ENCODE results near the gene GNE. TPM values are rescaled to one million over a fixed set of nuclear protein-coding genes. Genes with fewer than 3 reads are reported as not detected.

The GNE gene
- total and polyA plus RNA-seq, 4 donors = 5.1 to 18.4 (median 13.7) TPM

GRCh38 chr9:36169708-36170107, 88.5 kb downstream of the GNE start:
- Histone ChIP-seq H3K4me1 (ENCODE audit: control insufficient read depth in 5 of 5, insufficient read depth in 5 of 5, low read length in 5 of 5) (no peaks in the 10 kb centered on the region), H3K9me3 (ENCODE audit: control insufficient read depth in 4 of 4, insufficient read depth in 3 of 4, low read length in 3 of 4) (no peaks in the 10 kb centered on the region), H3K4me3 (no peak overlapping the region), H3K27ac (ENCODE audit: low read depth in 1 of 2, low read length in 1 of 2) (no peak overlapping the region), H3K9ac (ENCODE audit: insufficient read depth in 1 of 2, low read length in 2 of 2) (no peak overlapping the region), H3K27me3 (ENCODE audit: control insufficient read depth in 3 of 3, insufficient read depth in 3 of 3, low read length in 2 of 3) (no peaks in the 10 kb centered on the region), H3K36me3 (ENCODE audit: control insufficient read depth in 4 of 4, insufficient read depth in 4 of 4, low read length in 4 of 4) (no peaks in the 10 kb centered on the region)
- 70 to 84% methylated on average over 17 of the region's 17 CpGs for WGBS, 2 donors
- DNase-seq = no peak
- no peak for ATAC-seq (ENCODE audit: insufficient read depth, low FRiP score)
- no peak for TF ChIP-seq CTCF (IDR thresholded peaks at IDR 0.05; ENCODE audit: control extremely low read depth, extremely low read depth)

- Histone ChIP-seq H3K9me3 (ENCODE audit: control insufficient read depth in 4 of 4, insufficient read depth in 3 of 4, low read length in 3 of 4) (no peaks in the 10 kb centered on the region), H3K27me3 (ENCODE audit: control insufficient read depth in 3 of 3, insufficient read depth in 3 of 3, low read length in 2 of 3) (no peaks in the 10 kb centered on the region), H3K4me1 (ENCODE audit: control insufficient read depth in 5 of 5, insufficient read depth in 5 of 5, low read length in 5 of 5) (no peaks in the 10 kb centered on the region), H3K36me3 (ENCODE audit: control insufficient read depth in 4 of 4, insufficient read depth in 4 of 4, low read length in 4 of 4) (no peaks in the 10 kb centered on the region), H3K27ac (ENCODE audit: low read depth in 1 of 2, low read length in 1 of 2) (no peak within 1 kb of the TSS), H3K4me3 (no peak within 1 kb of the TSS), H3K9ac (ENCODE audit: insufficient read depth in 1 of 2, low read length in 2 of 2) (no peak within 1 kb of the TSS)
- DNase-seq (no peak), ATAC-seq (ENCODE audit: insufficient read depth, low FRiP score) (no peak)
- 88 to 90% methylated on average over 6 of the region's 6 CpGs for WGBS, 2 donors
- TF ChIP-seq CTCF (IDR thresholded peaks at IDR 0.05; ENCODE audit: control extremely low read depth, extremely low read depth) = no peak
These were observed 89.1 kb downstream of the GNE start, which contains the start of gene CCIN for GRCh38 chr9:36169166-36169565. Gene CCIN, plus strand, starts transcription at chr9:36169388. Its CDS starts 115 bp downstream, at chr9:36169503.

GRCh38 chr9:36166168-36166927, 91.9 kb downstream of the GNE start:
- peak; percentile 93 for TF ChIP-seq CTCF (IDR thresholded peaks at IDR 0.05; ENCODE audit: control extremely low read depth, extremely low read depth)
- peak overlapping the region in 1 of 2 donors; percentile 59 for H3K9ac ChIP-seq (ENCODE audit: insufficient read depth in 1 of 2, low read length in 2 of 2)
- DNase-seq = peak; percentile 79 to 84 (median 80)
- ATAC-seq (ENCODE audit: insufficient read depth, low FRiP score) = peak; percentile 93
- WGBS, 2 donors = 6 to 9% methylated on average over 39 to 58 of the region's 58 CpGs
- H3K4me1 ChIP-seq (ENCODE audit: control insufficient read depth in 5 of 5, insufficient read depth in 5 of 5, low read length in 5 of 5) = peaks cover 0 to 18% (median 9%) of the 10 kb centered on the region in 5 donors
- H3K9me3 ChIP-seq (ENCODE audit: control insufficient read depth in 4 of 4, insufficient read depth in 3 of 4, low read length in 3 of 4) = no peaks in the 10 kb centered on the region
- H3K27ac ChIP-seq (ENCODE audit: low read depth in 1 of 2, low read length in 1 of 2) = peak overlapping the region in 1 of 2 donors; percentile 41
- H3K27me3 ChIP-seq (ENCODE audit: control insufficient read depth in 3 of 3, insufficient read depth in 3 of 3, low read length in 2 of 3) = no peaks in the 10 kb centered on the region
- H3K4me3 ChIP-seq = peak overlapping the region; percentile 30
- peaks cover 0 to 2% (median 0%) of the 10 kb centered on the region in 4 donors for H3K36me3 ChIP-seq (ENCODE audit: control insufficient read depth in 4 of 4, insufficient read depth in 4 of 4, low read length in 4 of 4)
